Neural crest cell (in vitro differentiated cells): Measurements from ENCODE around the gene SH3PXD2A. TPM values are rescaled to one million over a fixed set of nuclear protein-coding genes. Genes with fewer than 3 reads are reported as not detected.
A peak's percentile ranks its signal among the peaks of the same experiment; 100 is the strongest.

Source experiments
- DNase-seq: peaks from one replicate; pipeline ENCODE4 v3.0.0; 2021; ENCODE audit warnings: low read depth, mixed read lengths, low spot score
- H3K27ac Mint-ChIP-seq: one replicate; pipeline ENCODE4 v1.8.0; 2021; ENCODE audit warnings: mild to moderate bottlenecking, mixed read lengths; ENCODE audit not compliant: unreplicated experiment
- H3K27me3 Mint-ChIP-seq: 2 replicates; pipeline ENCODE4 v1.8.0; 2021; ENCODE audit warnings: low read depth, mild to moderate bottlenecking, mixed read lengths
- H3K36me3 Mint-ChIP-seq: 2 replicates; pipeline ENCODE4 v1.8.0; 2021; ENCODE audit warnings: low read depth, mild to moderate bottlenecking, mixed read lengths
- H3K4me1 Mint-ChIP-seq: 2 replicates; pipeline ENCODE4 v1.8.0; 2021; ENCODE audit warnings: mixed read lengths
- H3K4me3 Mint-ChIP-seq: one replicate; pipeline ENCODE4 v1.8.0; 2021; ENCODE audit warnings: mild to moderate bottlenecking, mixed read lengths
- H3K9me3 Mint-ChIP-seq: 2 replicates; pipeline ENCODE4 v1.8.0; 2021; ENCODE audit warnings: mixed read lengths
- total RNA-seq: library from RNA; stranded (reverse); gene quantifications from 2 replicates; pipeline ENCODE4 v1.2.1, GENCODE V29; 2021
- TF ChIP-seq, protein P1 (sequence below): fragments of 200-600 bp; sonication (generic); conservative IDR thresholded peaks from 2 replicates; pipeline ENCODE4 v1.5.0; 2021; ENCODE audit warnings: antibody characterized with exemption, mild to moderate bottlenecking

Gene SH3PXD2A
- total RNA-seq, 1 donor from 2014 or later, result 22.8 TPM

DNA sequence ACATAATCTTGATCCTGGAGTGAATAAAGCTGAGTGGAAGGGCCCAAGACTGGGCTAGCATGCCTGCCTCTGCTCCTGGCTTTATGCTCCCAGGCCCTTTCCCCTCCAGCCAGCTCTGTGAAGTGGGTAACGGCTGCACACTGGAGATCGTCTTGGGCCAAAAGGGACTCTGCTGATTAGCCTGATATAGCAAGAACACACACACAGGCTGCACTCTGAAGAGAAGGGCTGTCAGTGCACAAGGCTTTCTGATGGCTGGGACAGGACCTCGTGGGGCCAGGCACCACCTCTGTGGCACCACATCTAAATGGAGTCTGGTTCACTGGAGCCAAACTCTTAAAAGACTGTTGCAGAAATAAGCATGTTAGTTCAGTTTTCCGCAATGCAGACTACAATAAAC, 200.5 kb downstream of the SH3PXD2A start:
- Mint-ChIP-seq H3K27ac (peak overlapping the region; percentile 12), H3K9me3 (peaks cover 9% of the 10 kb centered on the region), H3K4me3 (no peak overlapping the region), H3K36me3 (peaks cover 23% of the 10 kb centered on the region), H3K4me1 (peaks cover 7% of the 10 kb centered on the region), H3K27me3 (no peaks in the 10 kb centered on the region)
- TF ChIP-seq, protein P1, sequence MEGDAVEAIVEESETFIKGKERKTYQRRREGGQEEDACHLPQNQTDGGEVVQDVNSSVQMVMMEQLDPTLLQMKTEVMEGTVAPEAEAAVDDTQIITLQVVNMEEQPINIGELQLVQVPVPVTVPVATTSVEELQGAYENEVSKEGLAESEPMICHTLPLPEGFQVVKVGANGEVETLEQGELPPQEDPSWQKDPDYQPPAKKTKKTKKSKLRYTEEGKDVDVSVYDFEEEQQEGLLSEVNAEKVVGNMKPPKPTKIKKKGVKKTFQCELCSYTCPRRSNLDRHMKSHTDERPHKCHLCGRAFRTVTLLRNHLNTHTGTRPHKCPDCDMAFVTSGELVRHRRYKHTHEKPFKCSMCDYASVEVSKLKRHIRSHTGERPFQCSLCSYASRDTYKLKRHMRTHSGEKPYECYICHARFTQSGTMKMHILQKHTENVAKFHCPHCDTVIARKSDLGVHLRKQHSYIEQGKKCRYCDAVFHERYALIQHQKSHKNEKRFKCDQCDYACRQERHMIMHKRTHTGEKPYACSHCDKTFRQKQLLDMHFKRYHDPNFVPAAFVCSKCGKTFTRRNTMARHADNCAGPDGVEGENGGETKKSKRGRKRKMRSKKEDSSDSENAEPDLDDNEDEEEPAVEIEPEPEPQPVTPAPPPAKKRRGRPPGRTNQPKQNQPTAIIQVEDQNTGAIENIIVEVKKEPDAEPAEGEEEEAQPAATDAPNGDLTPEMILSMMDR, result no peak
- no peak for DNase-seq

DNA sequence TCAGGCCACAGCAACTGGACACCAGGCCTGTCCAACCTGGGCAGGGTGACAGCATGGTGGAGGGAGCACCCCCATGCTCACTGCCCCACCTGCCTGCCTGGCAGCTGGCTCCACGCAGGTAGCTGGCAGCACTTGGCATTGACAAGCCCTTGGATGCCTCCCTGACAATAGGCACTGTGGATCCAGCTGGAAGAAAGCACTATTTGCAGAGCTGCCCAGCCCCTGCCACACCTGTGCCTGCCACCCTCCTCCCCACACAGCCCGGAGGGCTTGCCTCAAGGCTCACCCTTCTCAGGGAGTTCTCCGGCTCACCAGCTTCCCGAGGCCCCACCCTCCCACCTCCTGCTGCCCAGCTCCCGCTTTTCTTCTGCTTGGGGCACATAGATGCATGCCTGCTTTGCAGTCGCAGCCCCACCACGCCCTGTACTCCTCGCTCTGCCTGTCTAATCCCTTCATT, 201.8 kb downstream of the SH3PXD2A start:
- no peak overlapping the region for H3K4me3 Mint-ChIP-seq
- no peaks in the 10 kb centered on the region for H3K27me3 Mint-ChIP-seq
- peak overlapping the region; percentile 83 for H3K27ac Mint-ChIP-seq
- H3K4me1 Mint-ChIP-seq, result peaks cover 8% of the 10 kb centered on the region
- H3K9me3 Mint-ChIP-seq, result peaks cover 9% of the 10 kb centered on the region
- H3K36me3 Mint-ChIP-seq, result peaks cover 23% of the 10 kb centered on the region
- TF ChIP-seq, protein P1, result no peak
- DNase-seq, result no peak

DNA sequence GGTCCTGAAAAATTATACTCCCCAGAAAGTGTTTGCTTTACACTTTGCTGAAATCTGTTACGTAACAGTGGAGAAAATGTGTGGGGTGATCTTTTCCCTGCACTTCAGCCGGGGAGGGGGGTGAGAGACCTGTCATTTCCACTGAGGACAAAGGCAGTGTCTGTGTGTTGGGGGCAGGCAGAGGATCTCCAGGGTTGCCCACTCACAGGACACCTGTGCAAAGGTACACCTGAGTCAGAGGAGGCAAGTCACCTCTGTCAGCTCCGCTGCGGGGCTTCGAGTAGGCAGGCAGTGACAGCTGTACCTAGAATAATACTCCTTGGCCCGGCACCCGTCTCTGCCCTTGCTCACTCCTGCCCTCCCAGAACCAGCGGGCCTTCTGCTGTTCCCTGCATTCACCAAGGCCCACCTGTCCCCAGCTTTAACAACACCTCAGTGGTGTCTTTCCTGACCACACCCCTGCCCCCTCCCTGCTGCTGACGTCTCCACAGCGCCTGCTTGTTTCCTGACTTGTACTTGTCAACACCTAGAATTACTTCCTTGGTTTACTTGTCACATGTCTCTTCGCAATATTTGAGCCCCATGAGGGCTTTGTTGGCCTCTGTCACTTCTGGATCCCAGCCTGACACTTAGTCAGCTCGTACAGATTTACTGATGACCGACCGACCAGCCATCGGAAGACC, 202.6 kb downstream of the SH3PXD2A start:
- H3K4me3 Mint-ChIP-seq, result no peak overlapping the region
- H3K9me3 Mint-ChIP-seq, result peaks cover 4% of the 10 kb centered on the region
- no peaks in the 10 kb centered on the region for H3K27me3 Mint-ChIP-seq
- peaks cover 16% of the 10 kb centered on the region for H3K36me3 Mint-ChIP-seq
- DNase-seq, result no peak
- TF ChIP-seq, protein P1, result no peak
- peaks cover 8% of the 10 kb centered on the region for H3K4me1 Mint-ChIP-seq
- no peak overlapping the region for H3K27ac Mint-ChIP-seq

DNA sequence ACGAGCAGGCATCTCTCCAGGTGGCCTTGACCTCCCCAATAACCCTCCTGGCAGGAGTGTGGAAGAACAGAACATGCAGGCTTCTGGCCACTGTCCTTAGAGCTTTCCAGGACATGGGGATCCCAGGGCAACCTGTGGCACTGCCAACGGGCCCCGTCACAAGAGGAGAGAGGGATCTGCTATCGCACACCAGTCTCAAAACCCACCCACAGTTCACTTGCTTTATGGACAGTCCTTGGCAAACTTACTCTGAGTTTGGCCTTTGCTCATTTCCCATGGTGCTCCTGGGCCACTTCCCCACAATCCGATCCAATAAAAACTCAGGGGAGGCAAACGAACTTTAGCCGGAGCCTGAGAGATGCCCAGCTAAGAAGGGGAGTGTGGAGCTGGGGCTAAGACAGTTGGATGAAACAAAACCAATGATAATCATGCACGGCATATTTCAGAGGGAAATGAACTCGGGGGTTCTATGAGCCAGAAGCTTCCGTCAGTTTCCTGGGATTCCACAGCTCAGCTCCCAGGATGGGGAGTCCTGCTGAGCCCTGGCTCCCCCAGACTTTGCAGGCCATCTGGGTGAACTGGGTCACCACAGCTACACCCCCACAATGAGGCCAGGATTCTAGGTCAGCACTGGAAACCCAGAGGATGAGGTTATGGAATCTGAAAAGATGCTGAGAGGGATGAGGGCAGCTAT, 203.4 kb downstream of the SH3PXD2A start:
- TF ChIP-seq, protein P1, result no peak
- peak overlapping the region; percentile 57 for H3K27ac Mint-ChIP-seq
- no peak overlapping the region for H3K4me3 Mint-ChIP-seq

DNA sequence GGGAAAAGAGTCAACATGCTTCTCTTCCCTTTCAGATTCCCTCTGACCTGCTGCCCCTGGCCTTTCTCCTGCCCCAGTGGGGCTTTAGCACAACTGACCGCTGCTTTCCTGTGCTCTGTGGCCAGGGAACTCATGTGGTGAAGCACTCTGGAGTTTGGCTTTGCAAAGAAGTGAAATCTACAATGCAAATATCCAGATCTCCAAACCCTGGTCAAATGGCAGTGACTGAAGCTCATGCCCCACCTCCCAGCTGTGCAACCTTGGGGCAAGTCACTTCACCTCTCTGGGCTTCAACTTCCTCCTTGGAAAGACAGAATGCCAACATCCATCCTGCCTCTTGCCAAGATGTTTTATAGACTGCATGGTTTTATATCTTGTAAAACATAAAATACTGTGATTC, 204.0 kb downstream of the SH3PXD2A start:
- H3K4me3 Mint-ChIP-seq, result no peak overlapping the region

More for the DNA sequence above, 203.4 kb downstream of the SH3PXD2A start:
- Mint-ChIP-seq H3K36me3 (peaks cover 9% of the 10 kb centered on the region), H3K27me3 (no peaks in the 10 kb centered on the region), H3K9me3 (no peaks in the 10 kb centered on the region), H3K4me1 (peaks cover 10% of the 10 kb centered on the region)
- no peak for DNase-seq

More for the DNA sequence above, 204.0 kb downstream of the SH3PXD2A start:
- TF ChIP-seq, protein P1, result no peak
- H3K36me3 Mint-ChIP-seq, result peaks cover 10% of the 10 kb centered on the region
- H3K27ac Mint-ChIP-seq, result no peak overlapping the region
- H3K27me3 Mint-ChIP-seq, result no peaks in the 10 kb centered on the region
- DNase-seq, result no peak
- H3K4me1 Mint-ChIP-seq, result peaks cover 10% of the 10 kb centered on the region
- no peaks in the 10 kb centered on the region for H3K9me3 Mint-ChIP-seq
